Measurements from ENCODE around the gene NCEH1.

DNA sequence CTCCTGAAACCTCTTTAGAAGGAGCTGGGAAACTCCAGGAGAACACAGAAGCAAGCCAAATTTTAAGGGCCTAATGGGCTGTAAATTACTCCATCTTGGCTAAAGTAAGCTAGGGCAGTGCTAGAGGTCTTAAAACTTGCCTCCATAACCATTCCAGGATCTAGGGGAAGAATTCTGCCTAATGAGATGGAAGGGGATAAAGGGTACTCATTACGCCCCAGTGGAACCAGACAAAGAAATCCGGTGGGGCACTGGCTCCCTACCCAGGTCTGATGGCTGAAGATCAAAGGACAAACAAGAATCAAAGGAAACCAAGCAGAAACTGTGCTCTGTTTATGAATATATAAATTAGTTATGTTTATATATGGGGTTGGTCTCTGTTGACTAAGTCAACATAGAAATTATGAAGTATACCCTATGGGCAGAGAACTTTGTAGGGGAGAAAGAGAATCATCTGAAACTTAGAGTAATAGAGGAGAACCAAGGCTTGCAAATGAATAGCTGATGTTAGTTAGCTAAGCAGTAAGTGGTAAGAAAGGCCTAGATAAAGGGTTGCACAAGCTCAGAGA, 57.8 kb downstream of the NCEH1 start:
- no peak for TF ChIP-seq POLR2A (IDR thresholded peaks at IDR 0.05)
- TF ChIP-seq, protein P1, sequence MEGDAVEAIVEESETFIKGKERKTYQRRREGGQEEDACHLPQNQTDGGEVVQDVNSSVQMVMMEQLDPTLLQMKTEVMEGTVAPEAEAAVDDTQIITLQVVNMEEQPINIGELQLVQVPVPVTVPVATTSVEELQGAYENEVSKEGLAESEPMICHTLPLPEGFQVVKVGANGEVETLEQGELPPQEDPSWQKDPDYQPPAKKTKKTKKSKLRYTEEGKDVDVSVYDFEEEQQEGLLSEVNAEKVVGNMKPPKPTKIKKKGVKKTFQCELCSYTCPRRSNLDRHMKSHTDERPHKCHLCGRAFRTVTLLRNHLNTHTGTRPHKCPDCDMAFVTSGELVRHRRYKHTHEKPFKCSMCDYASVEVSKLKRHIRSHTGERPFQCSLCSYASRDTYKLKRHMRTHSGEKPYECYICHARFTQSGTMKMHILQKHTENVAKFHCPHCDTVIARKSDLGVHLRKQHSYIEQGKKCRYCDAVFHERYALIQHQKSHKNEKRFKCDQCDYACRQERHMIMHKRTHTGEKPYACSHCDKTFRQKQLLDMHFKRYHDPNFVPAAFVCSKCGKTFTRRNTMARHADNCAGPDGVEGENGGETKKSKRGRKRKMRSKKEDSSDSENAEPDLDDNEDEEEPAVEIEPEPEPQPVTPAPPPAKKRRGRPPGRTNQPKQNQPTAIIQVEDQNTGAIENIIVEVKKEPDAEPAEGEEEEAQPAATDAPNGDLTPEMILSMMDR (IDR thresholded peaks at IDR 0.05) = no peak
